ENCODE measurements around the gene C2CD4D. TPM values are rescaled to one million over a fixed set of nuclear protein-coding genes. Genes with fewer than 3 reads are reported as not detected.
A peak's percentile ranks its signal among the peaks of the same experiment; 100 is the strongest.

C2CD4D gene
- polyA plus RNA-seq, 4 donors = 0.46 to 0.62 TPM; not detected in 2

DNA sequence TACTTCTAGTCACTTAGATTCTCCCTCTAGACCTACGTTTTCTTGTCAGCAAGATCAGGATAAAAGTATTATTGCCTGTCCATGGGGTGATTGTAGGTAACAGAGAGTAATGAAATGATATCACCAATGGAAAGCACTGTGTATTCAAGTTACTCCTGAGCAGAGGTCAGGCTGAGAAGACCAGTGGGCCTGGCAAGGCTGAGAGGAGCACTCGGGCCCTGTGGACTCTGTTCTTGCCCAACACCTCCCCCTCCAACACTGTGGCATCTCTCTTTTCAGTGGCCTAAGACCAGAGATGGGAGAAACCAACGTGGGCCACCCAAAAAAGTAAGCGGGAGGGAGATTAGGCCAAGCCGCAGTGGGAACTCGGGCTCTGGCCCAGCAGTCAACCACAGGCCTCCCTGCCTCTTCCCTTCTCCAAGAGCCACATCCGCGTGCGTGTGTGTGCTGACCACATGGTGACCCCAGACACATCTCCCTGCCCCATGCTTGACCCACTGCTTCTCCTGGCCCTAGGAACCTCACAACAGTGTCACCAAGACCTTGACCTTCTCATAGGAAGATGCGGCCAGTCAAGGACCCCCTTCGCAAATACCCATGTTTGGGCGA is 20.3 kb downstream of the C2CD4D start:
- Histone ChIP-seq H3K36me3 (ENCODE audit: control insufficient read depth in 3 of 3, insufficient read depth in 2 of 3, low read depth in 1 of 3, low read length in 3 of 3) (peaks cover 0 to 2% (median 0%) of the 10 kb centered on the region in 3 donors), H3K9me3 (ENCODE audit: control insufficient read depth in 2 of 2, insufficient read depth in 1 of 2, low read depth in 1 of 2, low read length in 1 of 2) (no peaks in the 10 kb centered on the region), H3K27me3 (ENCODE audit: control insufficient read depth in 3 of 3, insufficient read depth in 3 of 3, low read length in 3 of 3) (no peaks in the 10 kb centered on the region), H3K4me3 (ENCODE audit: low read depth in 1 of 3, low read length in 3 of 3) (no peak overlapping the region), H3K27ac (ENCODE audit: low read depth in 1 of 3, low read length in 2 of 3) (no peak overlapping the region), H3K4me1 (ENCODE audit: control insufficient read depth in 3 of 3, insufficient read depth in 2 of 3, low read depth in 1 of 3, low read length in 2 of 3) (peaks cover 0 to 3% (median 0%) of the 10 kb centered on the region in 3 donors)
- DNase-seq (no peak), FAIRE-seq (no peak)
- 79 to 86% (median 84%) methylated on average over 12 of the region's 12 CpGs for WGBS, 3 donors

DNA sequence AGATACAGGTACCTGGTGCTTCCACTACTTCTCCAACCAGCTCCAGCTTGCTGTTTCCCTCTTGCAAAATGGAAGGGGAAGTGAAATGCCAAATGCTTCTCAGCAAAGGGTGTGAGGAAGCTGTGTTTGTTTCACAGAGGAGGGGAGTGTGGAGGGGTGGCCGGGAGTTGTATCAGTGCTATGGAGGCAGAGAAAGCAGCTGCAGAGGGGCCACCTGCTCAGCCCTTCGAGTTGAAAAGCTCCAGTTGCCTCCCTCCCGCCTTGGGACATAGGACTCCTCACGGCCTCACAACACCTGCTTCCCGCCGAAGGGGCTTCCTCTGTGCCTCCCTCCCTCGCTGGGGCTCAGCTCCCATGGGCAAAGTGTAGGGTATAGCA is 22.3 kb downstream of the C2CD4D start:
- no peaks in the 10 kb centered on the region for H3K27me3 ChIP-seq (ENCODE audit: control insufficient read depth in 3 of 3, insufficient read depth in 3 of 3, low read length in 3 of 3)
- FAIRE-seq (no peak), DNase-seq (no peak)
- H3K36me3 ChIP-seq (ENCODE audit: control insufficient read depth in 3 of 3, insufficient read depth in 2 of 3, low read depth in 1 of 3, low read length in 3 of 3) = peaks cover 0 to 2% (median 0%) of the 10 kb centered on the region in 3 donors
- H3K4me1 ChIP-seq (ENCODE audit: control insufficient read depth in 3 of 3, insufficient read depth in 2 of 3, low read depth in 1 of 3, low read length in 2 of 3) = peaks cover 0 to 3% (median 0%) of the 10 kb centered on the region in 3 donors
- 59 to 81% (median 68%) methylated on average over 7 of the region's 7 CpGs for WGBS, 3 donors
- no peak overlapping the region for H3K4me3 ChIP-seq (ENCODE audit: low read depth in 1 of 3, low read length in 3 of 3)
- H3K9me3 ChIP-seq (ENCODE audit: control insufficient read depth in 2 of 2, insufficient read depth in 1 of 2, low read depth in 1 of 2, low read length in 1 of 2) = no peaks in the 10 kb centered on the region
- no peak overlapping the region for H3K27ac ChIP-seq (ENCODE audit: low read depth in 1 of 3, low read length in 2 of 3)

DNA sequence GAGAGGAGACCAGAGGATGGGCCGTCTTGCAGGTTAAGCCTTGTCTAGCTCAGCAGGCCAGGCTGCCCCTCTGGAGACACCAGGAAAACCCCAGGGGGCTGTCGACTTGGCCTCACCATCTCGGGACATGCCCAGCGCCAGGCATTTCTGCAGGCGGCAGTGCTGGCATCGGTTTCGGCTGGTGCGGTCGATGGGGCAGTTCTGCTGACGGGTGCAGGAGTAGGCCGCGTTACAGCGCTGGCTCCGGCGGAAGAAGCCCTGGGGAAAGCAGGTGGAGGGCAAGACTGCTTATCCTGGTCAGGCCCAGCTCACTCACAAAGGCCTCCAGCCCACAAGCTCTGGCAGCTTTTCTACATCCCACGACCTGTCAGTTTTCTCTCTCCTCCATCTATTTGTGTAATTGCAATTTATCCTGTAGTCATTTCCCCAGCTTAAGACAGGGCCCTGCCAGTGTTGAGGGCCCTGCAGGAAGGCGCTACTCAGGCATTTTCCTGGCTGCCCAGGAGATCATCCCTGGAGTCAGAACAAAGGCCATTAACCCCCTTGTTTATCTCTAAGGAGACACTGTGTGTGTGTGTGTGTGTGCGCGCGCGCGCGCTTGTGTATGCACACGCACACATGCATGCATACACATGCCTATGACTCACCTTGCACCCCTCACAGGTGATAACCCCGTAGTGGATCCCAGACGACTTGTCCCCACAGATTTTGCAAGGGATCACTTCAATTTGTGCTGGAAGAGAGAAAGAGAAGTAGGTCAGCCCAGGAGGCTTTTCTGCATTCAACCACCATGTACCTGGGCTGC is 22.9 kb downstream of the C2CD4D start:
- no peak for FAIRE-seq

DNA sequence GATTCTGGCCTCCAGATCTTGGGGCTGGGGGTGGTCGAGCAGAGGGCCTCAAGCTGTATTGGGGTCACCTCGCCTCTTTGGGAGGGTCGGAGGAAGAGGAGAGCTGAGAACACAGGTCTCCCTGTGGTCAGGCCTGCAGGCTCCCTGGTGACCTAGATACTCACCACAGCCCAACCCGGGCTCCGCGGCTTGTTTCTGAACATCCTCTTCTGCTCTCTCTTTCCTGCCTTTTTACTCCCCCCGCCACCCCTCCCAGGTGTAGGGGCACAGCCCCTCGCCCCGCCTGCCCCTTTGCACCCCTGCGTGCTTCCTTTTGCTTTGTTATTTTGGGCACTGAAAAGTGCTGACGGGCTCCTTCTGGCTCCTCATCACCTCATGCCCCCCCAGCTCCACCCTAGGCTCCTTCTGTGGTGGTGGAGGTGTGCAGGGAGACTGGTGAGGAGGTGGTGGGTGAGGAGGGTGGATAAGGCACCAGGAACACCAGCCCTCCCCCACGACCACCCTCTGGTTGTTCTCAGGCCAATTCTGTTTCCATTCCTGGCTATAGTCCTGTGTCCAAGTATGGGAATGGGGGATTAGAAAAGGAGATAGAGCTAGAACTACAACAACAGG is 23.8 kb downstream of the C2CD4D start:
- H3K36me3 ChIP-seq (ENCODE audit: control insufficient read depth in 3 of 3, insufficient read depth in 2 of 3, low read depth in 1 of 3, low read length in 3 of 3) = peaks cover 0 to 5% (median 2%) of the 10 kb centered on the region in 3 donors
- peaks cover 0 to 3% (median 0%) of the 10 kb centered on the region in 3 donors for H3K4me1 ChIP-seq (ENCODE audit: control insufficient read depth in 3 of 3, insufficient read depth in 2 of 3, low read depth in 1 of 3, low read length in 2 of 3)
- FAIRE-seq (no peak), DNase-seq (peak in 1 of 2 donors; percentile 49)
- 66 to 83% (median 68%) methylated on average over 12 of the region's 12 CpGs for WGBS, 3 donors
- no peaks in the 10 kb centered on the region for H3K9me3 ChIP-seq (ENCODE audit: control insufficient read depth in 2 of 2, insufficient read depth in 1 of 2, low read depth in 1 of 2, low read length in 1 of 2)
- no peaks in the 10 kb centered on the region for H3K27me3 ChIP-seq (ENCODE audit: control insufficient read depth in 3 of 3, insufficient read depth in 3 of 3, low read length in 3 of 3)
- peak overlapping the region in 1 of 3 donors; percentile 35 for H3K27ac ChIP-seq (ENCODE audit: low read depth in 1 of 3, low read length in 2 of 3)
- H3K4me3 ChIP-seq (ENCODE audit: low read depth in 1 of 3, low read length in 3 of 3) = no peak overlapping the region

More for the DNA sequence above, 22.9 kb downstream of the C2CD4D start:
- Histone ChIP-seq H3K4me3 (ENCODE audit: low read depth in 1 of 3, low read length in 3 of 3) (no peak overlapping the region), H3K27me3 (ENCODE audit: control insufficient read depth in 3 of 3, insufficient read depth in 3 of 3, low read length in 3 of 3) (no peaks in the 10 kb centered on the region), H3K9me3 (ENCODE audit: control insufficient read depth in 2 of 2, insufficient read depth in 1 of 2, low read depth in 1 of 2, low read length in 1 of 2) (no peaks in the 10 kb centered on the region), H3K4me1 (ENCODE audit: control insufficient read depth in 3 of 3, insufficient read depth in 2 of 3, low read depth in 1 of 3, low read length in 2 of 3) (peaks cover 0 to 3% (median 0%) of the 10 kb centered on the region in 3 donors), H3K27ac (ENCODE audit: low read depth in 1 of 3, low read length in 2 of 3) (no peak overlapping the region), H3K36me3 (ENCODE audit: control insufficient read depth in 3 of 3, insufficient read depth in 2 of 3, low read depth in 1 of 3, low read length in 3 of 3) (peaks cover 0 to 2% (median 0%) of the 10 kb centered on the region in 3 donors)
- WGBS, 3 donors = 79 to 80% (median 79%) methylated on average over 25 to 26 of the region's 26 CpGs
- DNase-seq = peak in 1 of 2 donors; percentile 71

DNA sequence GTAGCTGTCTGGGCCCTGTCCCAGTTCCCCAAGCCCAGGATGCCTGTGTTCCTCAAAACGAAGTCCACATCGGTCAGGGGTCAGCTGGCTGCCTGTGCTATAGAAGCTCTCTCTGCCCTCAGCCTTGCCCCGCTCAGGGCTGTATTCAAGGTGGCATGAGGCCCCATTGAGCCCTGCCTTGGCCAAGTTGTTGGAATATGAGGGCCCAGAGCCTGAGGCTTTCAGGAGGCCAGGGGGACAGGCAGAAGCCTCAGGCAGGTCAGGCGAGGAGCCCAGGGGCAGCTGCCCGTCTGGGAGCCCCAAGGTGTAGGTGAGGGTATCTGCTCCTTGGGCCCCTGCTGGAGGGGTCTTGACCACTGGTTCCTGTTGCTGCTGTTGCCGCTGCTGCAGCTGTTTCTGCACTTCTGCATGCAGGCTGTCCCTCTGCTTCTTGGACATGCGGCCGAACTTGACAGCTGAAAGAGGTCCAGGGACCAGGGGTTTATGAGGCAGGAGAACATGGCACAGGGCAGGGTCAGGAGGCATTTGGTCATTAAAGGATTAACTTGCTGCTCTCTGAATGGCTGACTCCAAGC is 24.6 kb downstream of the C2CD4D start:
- no peak for FAIRE-seq
- no peak for DNase-seq
- 85 to 92% (median 87%) methylated on average over 8 of the region's 8 CpGs for WGBS, 3 donors
- Histone ChIP-seq H3K36me3 (ENCODE audit: control insufficient read depth in 3 of 3, insufficient read depth in 2 of 3, low read depth in 1 of 3, low read length in 3 of 3) (peaks cover 0 to 5% (median 2%) of the 10 kb centered on the region in 3 donors), H3K27ac (ENCODE audit: low read depth in 1 of 3, low read length in 2 of 3) (no peak overlapping the region), H3K4me1 (ENCODE audit: control insufficient read depth in 3 of 3, insufficient read depth in 2 of 3, low read depth in 1 of 3, low read length in 2 of 3) (peaks cover 0 to 3% (median 0%) of the 10 kb centered on the region in 3 donors), H3K9me3 (ENCODE audit: control insufficient read depth in 2 of 2, insufficient read depth in 1 of 2, low read depth in 1 of 2, low read length in 1 of 2) (no peaks in the 10 kb centered on the region), H3K27me3 (ENCODE audit: control insufficient read depth in 3 of 3, insufficient read depth in 3 of 3, low read length in 3 of 3) (no peaks in the 10 kb centered on the region), H3K4me3 (ENCODE audit: low read depth in 1 of 3, low read length in 3 of 3) (no peak overlapping the region)

DNA sequence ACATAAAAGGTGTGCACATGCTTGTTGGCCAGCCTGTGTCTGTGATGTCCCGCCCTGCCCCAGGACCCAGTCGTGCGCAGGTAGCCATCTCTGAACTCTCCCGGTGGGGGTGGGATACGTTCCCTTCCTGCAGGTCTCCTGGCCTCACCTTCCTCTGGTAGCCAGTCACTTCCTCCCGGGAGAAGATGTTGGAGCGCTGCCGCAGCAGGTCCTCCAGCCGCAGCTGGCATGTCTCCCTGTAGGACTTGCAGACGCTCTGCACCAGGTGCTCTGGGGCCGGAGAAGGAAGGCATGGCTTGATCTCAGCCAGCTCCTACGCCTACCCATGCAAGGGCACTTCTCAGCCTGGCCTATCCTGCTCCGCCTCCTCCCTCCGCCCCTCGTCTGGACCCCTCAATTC is 25.2 kb downstream of the C2CD4D start:
- Histone ChIP-seq H3K36me3 (ENCODE audit: control insufficient read depth in 3 of 3, insufficient read depth in 2 of 3, low read depth in 1 of 3, low read length in 3 of 3) (peaks cover 0 to 5% (median 2%) of the 10 kb centered on the region in 3 donors), H3K27me3 (ENCODE audit: control insufficient read depth in 3 of 3, insufficient read depth in 3 of 3, low read length in 3 of 3) (no peaks in the 10 kb centered on the region), H3K4me3 (ENCODE audit: low read depth in 1 of 3, low read length in 3 of 3) (no peak overlapping the region), H3K27ac (ENCODE audit: low read depth in 1 of 3, low read length in 2 of 3) (no peak overlapping the region), H3K9me3 (ENCODE audit: control insufficient read depth in 2 of 2, insufficient read depth in 1 of 2, low read depth in 1 of 2, low read length in 1 of 2) (no peaks in the 10 kb centered on the region), H3K4me1 (ENCODE audit: control insufficient read depth in 3 of 3, insufficient read depth in 2 of 3, low read depth in 1 of 3, low read length in 2 of 3) (peaks cover 0 to 3% (median 0%) of the 10 kb centered on the region in 3 donors)
- FAIRE-seq (no peak), DNase-seq (no peak)
- 86 to 88% (median 88%) methylated on average over 15 of the region's 15 CpGs for WGBS, 3 donors

DNA sequence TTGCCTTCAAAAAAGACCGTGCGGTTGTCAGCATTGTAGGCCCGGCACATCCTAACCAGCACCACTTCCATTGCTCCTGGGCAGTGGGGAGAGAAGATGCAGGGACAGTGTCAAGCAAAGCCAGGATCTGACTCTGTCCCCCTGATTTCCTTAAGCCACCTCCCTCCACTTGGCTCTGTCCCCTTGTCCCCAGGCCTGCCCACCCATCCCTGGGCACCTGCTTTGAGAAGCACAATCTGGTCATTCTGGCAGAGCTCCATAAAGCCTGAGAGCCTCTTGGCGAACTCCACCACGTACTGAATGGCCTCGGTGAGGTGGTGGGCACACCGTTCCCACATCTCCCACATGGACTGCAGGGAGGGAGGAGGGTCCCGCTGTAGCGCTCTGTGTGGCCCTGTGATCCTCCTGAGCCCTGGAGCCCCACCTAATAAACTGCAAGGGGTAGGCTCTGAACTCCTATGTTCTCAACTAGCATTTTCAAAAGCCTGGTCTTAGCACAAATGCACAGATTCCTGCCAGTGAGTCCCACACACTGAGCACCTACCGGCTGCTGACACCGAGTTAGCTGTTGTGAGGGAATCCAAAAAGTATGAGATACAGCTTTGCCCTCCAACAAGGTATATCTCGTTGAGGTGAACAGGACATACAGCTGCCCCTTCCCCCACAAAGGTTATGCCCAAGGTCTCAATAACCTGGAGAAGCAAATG is 26.2 kb downstream of the C2CD4D start:
- Histone ChIP-seq H3K9me3 (ENCODE audit: control insufficient read depth in 2 of 2, insufficient read depth in 1 of 2, low read depth in 1 of 2, low read length in 1 of 2) (no peaks in the 10 kb centered on the region), H3K4me1 (ENCODE audit: control insufficient read depth in 3 of 3, insufficient read depth in 2 of 3, low read depth in 1 of 3, low read length in 2 of 3) (peaks cover 0 to 3% (median 0%) of the 10 kb centered on the region in 3 donors), H3K27ac (ENCODE audit: low read depth in 1 of 3, low read length in 2 of 3) (no peak overlapping the region), H3K36me3 (ENCODE audit: control insufficient read depth in 3 of 3, insufficient read depth in 2 of 3, low read depth in 1 of 3, low read length in 3 of 3) (peaks cover 0 to 5% (median 2%) of the 10 kb centered on the region in 3 donors), H3K27me3 (ENCODE audit: control insufficient read depth in 3 of 3, insufficient read depth in 3 of 3, low read length in 3 of 3) (no peaks in the 10 kb centered on the region), H3K4me3 (ENCODE audit: low read depth in 1 of 3, low read length in 3 of 3) (no peak overlapping the region)
- 84 to 87% (median 86%) methylated on average over 12 of the region's 12 CpGs for WGBS, 3 donors
- no peak for DNase-seq
- no peak for FAIRE-seq

DNA sequence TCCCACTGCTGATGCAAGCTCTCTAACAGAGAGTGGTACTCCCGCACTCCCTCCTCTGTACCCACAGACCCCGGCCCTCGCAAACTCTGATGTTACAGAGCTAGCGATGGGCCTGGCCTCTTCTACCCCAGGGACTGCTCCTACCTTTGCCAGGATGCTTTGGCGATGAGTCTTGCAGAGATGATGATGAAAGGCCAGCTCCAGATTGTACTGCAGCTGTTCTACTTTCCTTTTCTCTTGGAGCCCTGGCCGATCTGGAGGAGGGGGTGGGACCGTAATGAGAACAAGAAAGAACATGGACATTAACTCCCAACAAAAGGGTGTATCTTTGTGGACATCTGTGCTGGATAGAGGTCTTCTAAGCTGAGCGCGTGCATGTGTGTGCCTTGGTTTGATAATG is 28.4 kb downstream of the C2CD4D start:
- peaks cover 0 to 5% (median 2%) of the 10 kb centered on the region in 3 donors for H3K36me3 ChIP-seq (ENCODE audit: control insufficient read depth in 3 of 3, insufficient read depth in 2 of 3, low read depth in 1 of 3, low read length in 3 of 3)
- H3K4me3 ChIP-seq (ENCODE audit: low read depth in 1 of 3, low read length in 3 of 3) = no peak overlapping the region
- no peaks in the 10 kb centered on the region for H3K4me1 ChIP-seq (ENCODE audit: control insufficient read depth in 3 of 3, insufficient read depth in 2 of 3, low read depth in 1 of 3, low read length in 2 of 3)
- H3K27me3 ChIP-seq (ENCODE audit: control insufficient read depth in 3 of 3, insufficient read depth in 3 of 3, low read length in 3 of 3) = no peaks in the 10 kb centered on the region
- H3K27ac ChIP-seq (ENCODE audit: low read depth in 1 of 3, low read length in 2 of 3) = no peak overlapping the region
- DNase-seq (no peak), FAIRE-seq (no peak)
- H3K9me3 ChIP-seq (ENCODE audit: control insufficient read depth in 2 of 2, insufficient read depth in 1 of 2, low read depth in 1 of 2, low read length in 1 of 2) = no peaks in the 10 kb centered on the region
- 85 to 94% (median 94%) methylated on average over 9 of the region's 9 CpGs for WGBS, 3 donors

Data from small intestine (tissue), 7 donors.